OCI-LY7 (cell line): ENCODE measurements around the gene AMZ2.
"Not testable (repeated sequence)": the region's sequence is repeated elsewhere in the genome, so short reads cannot be mapped to it uniquely, and the experiment has no call there.

Experiments
- CTCF ChIP-seq: fragments of 200-600 bp; sonication (generic); conservative IDR thresholded peaks from 2 replicates; pipeline ENCODE4 v1.5.1; 2014; ENCODE audit warnings: mild to moderate bottlenecking, antibody characterized with exemption, low read length, moderate library complexity, mixed read lengths
- EZH2phosphoT487 ChIP-seq: fragments of 200-600 bp; sonication (generic); IDR thresholded peaks from 2 replicates; pipeline ENCODE4 v1.6.1; 2018; ENCODE audit warnings: low read depth, borderline replicate concordance, mild to moderate bottlenecking, mixed run types, antibody characterized with exemption, low read length, moderate library complexity, mixed read lengths

GRCh38 chr17:68258890-68259647, 11.2 kb downstream of the AMZ2 start:
- not testable (repeated sequence) for TF ChIP-seq CTCF, EZH2phosphoT487
